IMR-90 (cell line): ENCODE data around the gene RPA3. TPM values are rescaled to one million over a fixed set of nuclear protein-coding genes. Genes with fewer than 3 reads are reported as not detected.

ENCODE experiments used
- ATAC-seq: fragments of 200-7000 bp; cut with Tn5 transposase; 2 replicates; pipeline ENCODE4 v1.9.1; 2020; ENCODE audit warnings: low read depth, mild to moderate bottlenecking, moderate library complexity
- BruUV-seq: library from RNA; stranded (reverse); fragments of 400-500 nt; replicated peaks from 2 replicates; lab custom pipeline; 2021; lab: Mats Ljungman, UMichigan
- CTCF ChIA-PET: fragments of 300-600 bp; formaldehyde crosslinking; extraction: SDS; loops from one replicate; lab custom pipeline; 2021; ENCODE audit warnings: antibody characterized with exemption; lab: Yijun Ruan, JAX
- POLR2A ChIA-PET: fragments of 300-600 bp; sonication (Branson Sonifier 250); formaldehyde crosslinking; loops from one replicate; lab custom pipeline; 2022; ENCODE audit warnings: antibody characterized with exemption; ENCODE audit not compliant: unreplicated experiment; lab: Charles Lee
- DNase-seq: peaks from one replicate; pipeline ENCODE4 v3.0.0; 2013
- H2AFZ ChIP-seq: replicated peaks from 2 replicates; pipeline ENCODE3; 2013; ENCODE audit warnings: low read length, mild to moderate bottlenecking; ENCODE audit not compliant: poor library complexity
- H2AK5ac ChIP-seq: 2 replicates; pipeline ENCODE4 v1.6.1; 2013; ENCODE audit warnings: low read depth, low read length, inconsistent platforms
- H2AK9ac ChIP-seq: replicated peaks from 2 replicates; pipeline ENCODE3; 2013; ENCODE audit warnings: mild to moderate bottlenecking, low read depth, low read length, moderate library complexity; ENCODE audit not compliant: poor library complexity
- H2BK120ac ChIP-seq: 2 replicates; pipeline ENCODE4 v1.6.1; 2013; ENCODE audit warnings: low read depth, low read length, inconsistent platforms
- H2BK15ac ChIP-seq: 3 replicates; pipeline ENCODE4 v1.6.1; 2013; ENCODE audit warnings: low read depth, low read length, inconsistent platforms
- H2BK20ac ChIP-seq: 2 replicates; pipeline ENCODE4 v1.6.1; 2013; ENCODE audit warnings: low read depth, mild to moderate bottlenecking, inconsistent platforms, low read length, moderate library complexity
- H2BK5ac ChIP-seq: 2 replicates; pipeline ENCODE4 v1.6.1; 2013; ENCODE audit warnings: mild to moderate bottlenecking, low read depth, low read length, inconsistent platforms; ENCODE audit not compliant: poor library complexity, severe bottlenecking
- H3K14ac ChIP-seq: replicated peaks from 2 replicates; pipeline ENCODE4 v1.6.1; 2013; ENCODE audit warnings: low read depth, low read length, inconsistent platforms
- H3K18ac ChIP-seq: 2 replicates; pipeline ENCODE4 v1.6.1; 2013; ENCODE audit warnings: low read depth, low read length, control low read depth
- H3K23ac ChIP-seq: 2 replicates; pipeline ENCODE4 v1.6.1; 2013; ENCODE audit warnings: low read depth, low read length, inconsistent platforms
- H3K27ac ChIP-seq: 2 replicates; pipeline ENCODE4 v1.5.1; 2013; ENCODE audit warnings: mild to moderate bottlenecking, control low read depth, low read length; ENCODE audit not compliant: insufficient read depth
- H3K27me3 ChIP-seq: 2 replicates; pipeline ENCODE4 v1.6.1; 2013; ENCODE audit warnings: low read length; ENCODE audit not compliant: control insufficient read depth, insufficient read depth
- H3K36me3 ChIP-seq: 2 replicates; pipeline ENCODE4 v1.6.1; 2013; ENCODE audit warnings: low read length, mixed read lengths; ENCODE audit not compliant: control insufficient read depth, insufficient read depth
- H3K4ac ChIP-seq: 2 replicates; pipeline ENCODE4 v1.6.1; 2013; ENCODE audit warnings: low read depth, low read length, inconsistent platforms
- H3K4me1 ChIP-seq: 2 replicates; pipeline ENCODE4 v1.6.1; 2013; ENCODE audit warnings: low read length, mixed read lengths; ENCODE audit not compliant: control insufficient read depth, insufficient read depth
- H3K4me2 ChIP-seq: 2 replicates; pipeline ENCODE4 v1.6.1; 2013; ENCODE audit warnings: low read depth, mild to moderate bottlenecking, control low read depth, low read length, moderate library complexity
- H3K4me3 ChIP-seq: 2 replicates; pipeline ENCODE4 v1.5.1; 2013; ENCODE audit warnings: low read depth, mild to moderate bottlenecking, control low read depth, low read length, moderate library complexity; ENCODE audit not compliant: insufficient read depth
- H3K56ac ChIP-seq: 2 replicates; pipeline ENCODE4 v1.6.1; 2013; ENCODE audit warnings: low read length, inconsistent platforms; ENCODE audit not compliant: insufficient read depth; ENCODE audit errors: extremely low read depth
- H3K79me1 ChIP-seq, 2 experiments: 2 replicates each; pipeline ENCODE4 v1.6.1; 2013; ENCODE audit warnings: low read length in 2 of 2, inconsistent platforms in 1 of 2, low read depth in 1 of 2
- H3K9ac ChIP-seq: 2 replicates; pipeline ENCODE4 v1.6.1; 2013; ENCODE audit warnings: low read depth, low read length, control low read depth
- H3K9me1 ChIP-seq: 2 replicates; pipeline ENCODE4 v1.6.1; 2013; ENCODE audit warnings: low read length, inconsistent platforms; ENCODE audit not compliant: insufficient read depth
- H3K9me3 ChIP-seq: 2 replicates; pipeline ENCODE4 v1.6.1; 2013; ENCODE audit warnings: low read length; ENCODE audit not compliant: control insufficient read depth, insufficient read depth
- H4K20me1 ChIP-seq: 2 replicates; pipeline ENCODE4 v1.6.1; 2013; ENCODE audit warnings: low read length, inconsistent platforms; ENCODE audit not compliant: insufficient read depth
- H4K5ac ChIP-seq: 2 replicates; pipeline ENCODE4 v1.6.1; 2013; ENCODE audit warnings: mild to moderate bottlenecking, low read depth, low read length, control low read depth
- H4K8ac ChIP-seq, 2 experiments: 2 replicates each; pipeline ENCODE4 v1.6.1; 2013; ENCODE audit warnings: low read depth in 2 of 2, low read length in 2 of 2, control low read depth in 1 of 2, inconsistent platforms in 1 of 2
- H4K91ac ChIP-seq: 2 replicates; pipeline ENCODE4 v1.6.1; 2013; ENCODE audit warnings: low read depth, low read length, inconsistent platforms; ENCODE audit not compliant: insufficient read depth
- BHLHE40 ChIP-seq: fragments of 150-350 bp; IDR thresholded peaks from 2 replicates; pipeline ENCODE4 v1.6.1; 2016; ENCODE audit warnings: mild to moderate bottlenecking, low read depth, low read length
- CEBPB ChIP-seq: IDR thresholded peaks from 2 replicates; pipeline ENCODE4 v1.6.1; 2012; ENCODE audit warnings: low read depth, low read length, improper control_type of control experiment
- CTCF ChIP-seq: conservative IDR thresholded peaks from 2 replicates; pipeline ENCODE4 v1.5.1; 2012; ENCODE audit warnings: mild to moderate bottlenecking, low read depth, low read length, improper control_type of control experiment
- NFE2L2 ChIP-seq: fragments of 150-350 bp; IDR thresholded peaks from 2 replicates; pipeline ENCODE4 v1.6.1; 2016; ENCODE audit warnings: low read depth, mild to moderate bottlenecking, low read length
- POLR2A ChIP-seq: IDR thresholded peaks from 2 replicates; pipeline ENCODE4 v1.6.1; 2012; ENCODE audit warnings: mild to moderate bottlenecking, low read depth, low read length
- RFX5 ChIP-seq: IDR thresholded peaks from 2 replicates; pipeline ENCODE4 v1.8.0; 2012; ENCODE audit warnings: low read depth, mild to moderate bottlenecking, low read length, moderate library complexity
- dilution Hi-C: fragments of 300-500 bp; cut with HindIII; formaldehyde crosslinking; loops from one replicate; pipeline ENCODE4 v1.14.3; 2018; ENCODE audit warnings: low sequenced_read_pairs; ENCODE audit not compliant: unreplicated experiment
- in situ Hi-C: fragments of 300-500 bp; cut with MboI; formaldehyde crosslinking; loops from 3 replicates; pipeline ENCODE4 v1.14.3; 2019; ENCODE audit warnings: low sequenced_read_pairs, inconsistent platforms, mixed read lengths
- intact Hi-C: fragments of 100-400 bp; cut with micrococcal nuclease; formaldehyde crosslinking; loops from 2 replicates; pipeline ENCODE4 v1.10.0; 2022
- polyA plus RNA-seq, 3 experiments: library from polyadenylated mRNA; depleted of rRNA; stranded (reverse); fragments of >200 nt; gene quantifications; 2 replicates each; pipeline ENCODE4 v1.2.3, GENCODE V29; 2012; ENCODE audit warnings: low replicate concordance in 1 of 3
- total RNA-seq: library from RNA; depleted of rRNA; stranded (reverse); fragments of >200 nt; gene quantifications from 2 replicates; pipeline ENCODE4 v1.2.3, GENCODE V29; 2012

RPA3 gene
- total and polyA plus RNA-seq, 2 of the 4 experiments (the other 2 are of a cell fraction) = 12.7 to 21.1 TPM

DNA sequence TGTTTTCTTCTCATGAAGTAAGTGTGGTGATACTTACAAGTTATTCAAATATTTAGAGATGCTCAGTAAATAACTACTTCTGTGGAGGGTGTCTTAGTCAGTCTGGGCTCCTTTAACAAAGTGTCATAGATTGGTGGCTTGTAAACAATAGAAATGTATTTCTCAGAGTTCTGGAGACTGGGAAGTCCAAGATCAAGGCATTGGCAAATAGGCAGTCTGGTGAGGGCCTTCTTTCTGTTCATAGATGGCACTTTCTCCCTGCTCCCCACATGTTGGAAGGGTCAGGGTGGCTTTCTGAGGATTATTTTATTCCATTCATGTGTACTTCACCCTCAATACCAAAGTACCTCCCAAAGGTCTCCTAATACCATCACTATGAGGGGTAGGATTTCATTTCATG, 18.4 kb downstream of the RPA3 start:
- BruUV-seq = no TSS peak
- no peak for TF ChIP-seq BHLHE40
- no peak for TF ChIP-seq CEBPB
- no peak for TF ChIP-seq NFE2L2
- TF ChIP-seq POLR2A = no peak
- TF ChIP-seq RFX5 = no peak
- no peak for TF ChIP-seq CTCF

More for the DNA sequence above, 18.4 kb downstream of the RPA3 start:
- peak; percentile 64 for ATAC-seq
- in situ Hi-C loops (no loop called here), dilution Hi-C loops (no loop called here), intact Hi-C loops (loop anchor here (5.0 kb wide), 3 partner anchors 58 to 272 kb away; partner anchors contain the start of gene UMAD1)
- Histone ChIP-seq H2BK120ac (peak overlapping the region; percentile 16; the same call in 1 of the 2 replicates), H4K20me1 (no peaks in the 10 kb centered on the region), H2BK15ac (no peak overlapping the region), H3K4me3 (no peak overlapping the region), H2BK5ac (peak overlapping the region; percentile 46), H3K14ac (peak overlapping the region; percentile 57; the same call in 1 of the 2 replicates), H3K36me3 (no peaks in the 10 kb centered on the region), H3K9me3 (peaks cover 6% of the 10 kb centered on the region; the same call in 1 of the 2 replicates), H3K27ac (peak overlapping the region; percentile 79; the same call in 1 of the 2 replicates), H3K4ac (peak overlapping the region; percentile 18), H3K56ac (no peak overlapping the region; the same call in 1 of the 2 replicates), H2AFZ (no peak overlapping the region), H3K27me3 (no peaks in the 10 kb centered on the region), H3K9me1 (no peaks in the 10 kb centered on the region; the same call in 1 of the 2 replicates), H3K79me1 (peaks cover 2 to 6% of the 10 kb centered on the region in 2 experiments; a peak in 2 of 4 replicates), H4K8ac (peak overlapping the region in 1 of 2 experiments; percentile 6; a peak in 1 of 4 replicates), H4K91ac (peak overlapping the region; percentile 2; the same call in 1 of the 2 replicates), H3K9ac (no peak overlapping the region), H2BK20ac (no peak overlapping the region), H3K18ac (peak overlapping the region; percentile 91; the same call in 1 of the 2 replicates), H2AK9ac (no peak overlapping the region), H3K4me2 (peak overlapping the region; percentile 42; the same call in 1 of the 2 replicates), H2AK5ac (no peak overlapping the region), H3K23ac (no peak overlapping the region), H3K4me1 (peaks cover 4% of the 10 kb centered on the region; the same call in 1 of the 2 replicates), H4K5ac (peak overlapping the region; percentile 59; the same call in 1 of the 2 replicates)
- ChIA-PET POLR2A (no interaction called here), CTCF (interaction anchor here (1.0 to 1.4 kb wide), 2 partner anchors 8 to 19 kb away, joined by 3 to 7 read pairs; no protein-coding TSS in a partner anchor)
- DNase-seq = no peak
